Caki2 (cell line): ENCODE measurements around the gene JAKMIP2. TPM values are rescaled to one million over a fixed set of nuclear protein-coding genes. Genes with fewer than 3 reads are reported as not detected.
"Not testable (repeated sequence)": the region's sequence is repeated elsewhere in the genome, so short reads cannot be mapped to it uniquely, and the experiment has no call there.

ENCODE experiments used
- DNase-seq: peaks from one replicate; pipeline ENCODE4 v3.0.0-alpha.2; 2015; ENCODE audit warnings: low read depth
- in situ Hi-C: cut with HindIII; loops from 2 replicates; pipeline ENCODE4 v1.10.0; 2016; ENCODE audit warnings: low sequenced_read_pairs, low pct_unique_long_range_greater_than_20kb, mixed read lengths
- total RNA-seq: library from RNA; depleted of rRNA; stranded (reverse); fragments of >200 nt; shearing (Covaris generic); gene quantifications from 2 replicates; pipeline ENCODE4 v1.2.3, GENCODE V29; 2014; ENCODE audit warnings: low replicate concordance; rRNA removed

Gene JAKMIP2
- total RNA-seq, 1 experiment from 2014 or later, result 0.20 TPM

DNA sequence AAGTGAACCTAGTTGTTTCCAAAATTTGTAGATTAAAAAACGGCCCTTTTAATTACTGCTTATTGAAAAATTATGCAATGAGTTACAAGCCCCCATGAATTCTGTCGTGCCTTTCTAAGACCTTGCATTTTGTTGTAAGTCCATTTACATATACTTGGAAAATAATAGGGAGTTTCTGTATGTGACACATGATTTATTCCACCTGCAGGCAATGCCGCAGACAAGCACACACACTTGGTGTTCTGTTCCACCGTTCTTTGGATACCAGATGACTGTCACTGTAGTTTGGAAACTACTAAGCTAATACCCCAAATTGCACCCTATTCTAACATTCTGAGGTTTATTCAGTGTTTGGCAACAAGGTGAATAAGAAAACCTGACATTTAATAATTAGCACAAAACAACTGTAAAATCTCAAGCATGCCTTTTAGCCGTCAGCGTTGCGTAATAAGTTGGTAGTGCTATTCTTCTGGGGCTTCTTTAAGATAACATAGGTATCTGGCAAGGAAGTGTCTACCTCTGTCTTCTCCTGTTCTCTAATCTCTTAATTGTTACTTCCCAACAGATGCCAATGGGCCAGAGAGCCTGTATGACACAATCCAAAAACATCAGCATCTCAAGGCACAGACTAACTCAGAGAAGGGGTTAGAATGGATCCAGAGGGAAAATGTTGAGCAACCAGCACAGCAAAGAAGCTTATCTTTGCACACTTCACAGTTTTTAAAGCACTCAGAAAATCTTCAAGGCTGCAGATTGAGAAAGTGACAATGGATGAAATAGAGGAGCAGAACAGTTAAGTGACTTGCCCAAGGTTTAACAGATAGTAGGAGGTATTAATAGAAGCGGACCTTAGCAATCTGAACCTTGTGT is 224.4 kb downstream of the JAKMIP2 start:
- no peak for DNase-seq
- in situ Hi-C loops, result no loop called here

DNA sequence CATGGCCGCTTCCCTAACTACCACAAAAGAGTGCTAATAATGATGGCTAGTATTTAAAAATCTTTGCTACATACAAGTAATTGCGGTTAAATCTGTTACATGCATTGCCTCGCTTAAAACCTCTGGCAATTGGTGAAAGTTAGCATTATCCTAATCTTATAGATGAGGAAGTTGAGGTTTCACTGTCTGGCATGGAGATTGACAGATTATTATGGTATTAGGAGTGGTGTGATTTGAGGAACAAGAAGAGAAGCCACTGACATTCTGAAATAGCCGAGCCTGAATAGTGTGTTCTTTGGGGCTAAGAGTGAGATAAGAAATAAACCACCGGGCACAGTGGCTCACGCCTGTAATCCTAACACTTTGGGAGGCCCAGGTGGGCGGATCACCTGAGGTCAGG is 227.4 kb downstream of the JAKMIP2 start:
- in situ Hi-C loops, result no loop called here
- no peak for DNase-seq

DNA sequence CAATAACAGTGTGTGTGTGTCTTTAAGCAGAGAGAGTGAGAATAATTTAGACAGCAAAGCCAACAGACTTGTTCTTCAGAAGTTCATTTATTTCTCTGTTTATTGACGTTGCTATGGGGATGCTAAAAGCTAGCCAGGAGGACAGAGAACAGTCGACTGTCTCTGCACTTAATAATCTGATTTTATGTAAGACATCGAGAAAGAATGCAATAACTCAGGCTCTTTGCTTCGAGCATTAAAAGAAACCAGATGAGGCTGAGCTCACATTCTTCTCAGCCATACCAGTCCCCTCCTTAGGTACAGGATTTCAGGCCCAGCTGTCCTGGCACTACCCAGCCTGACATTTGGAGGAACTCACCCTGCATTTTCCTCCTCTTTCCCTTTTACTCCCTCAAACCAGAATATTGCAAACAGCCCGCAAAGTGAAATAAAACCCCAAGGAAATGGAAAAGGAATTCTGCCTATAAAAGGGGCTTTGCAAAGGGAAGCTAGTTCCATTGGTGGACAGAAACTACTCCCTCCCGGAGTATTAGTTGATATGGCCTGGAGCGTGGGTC is 228.2 kb downstream of the JAKMIP2 start:
- DNase-seq, result no peak
- in situ Hi-C loops, result no loop called here

DNA sequence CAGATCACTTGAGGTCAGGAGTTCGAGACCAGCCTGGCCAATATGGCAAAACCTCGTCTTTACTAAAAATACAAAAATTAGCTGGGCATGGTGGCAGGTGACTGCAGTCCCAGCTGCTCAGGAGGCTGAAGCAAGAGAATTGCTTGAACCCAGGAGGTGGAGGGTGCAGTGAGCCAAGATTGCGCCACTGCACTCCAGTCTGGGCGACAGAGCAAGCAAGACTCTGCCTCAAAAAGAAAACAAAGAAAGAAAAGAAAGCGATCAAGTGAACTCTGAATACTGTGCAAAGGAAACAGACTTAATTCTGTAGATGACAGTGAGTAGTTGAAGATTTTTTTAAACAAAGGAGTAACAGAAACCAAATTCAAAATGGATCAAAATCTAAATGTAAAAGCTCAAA is 228.7 kb downstream of the JAKMIP2 start:
- DNase-seq, in situ Hi-C loops: not testable (repeated sequence)

DNA sequence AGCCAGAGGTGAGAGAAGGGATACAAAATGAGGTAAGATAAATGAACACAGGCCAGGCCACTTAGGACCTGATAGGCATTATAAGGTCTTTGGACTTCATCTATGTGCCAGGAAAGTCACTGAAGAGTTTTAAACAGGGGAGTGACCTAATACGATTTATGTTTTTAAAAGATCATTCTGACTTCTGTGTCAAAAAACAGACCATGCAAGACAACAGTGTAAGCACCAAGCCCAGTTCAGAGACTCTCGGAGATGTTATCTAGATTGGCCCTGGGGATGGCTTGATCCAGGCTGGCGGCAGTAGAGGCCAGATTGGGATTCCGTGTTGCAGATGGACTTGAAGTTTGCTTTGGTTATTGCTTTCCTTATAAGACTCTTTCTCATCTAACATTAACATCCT is 229.6 kb downstream of the JAKMIP2 start:
- in situ Hi-C loops, result no loop called here
- DNase-seq, result no peak

DNA sequence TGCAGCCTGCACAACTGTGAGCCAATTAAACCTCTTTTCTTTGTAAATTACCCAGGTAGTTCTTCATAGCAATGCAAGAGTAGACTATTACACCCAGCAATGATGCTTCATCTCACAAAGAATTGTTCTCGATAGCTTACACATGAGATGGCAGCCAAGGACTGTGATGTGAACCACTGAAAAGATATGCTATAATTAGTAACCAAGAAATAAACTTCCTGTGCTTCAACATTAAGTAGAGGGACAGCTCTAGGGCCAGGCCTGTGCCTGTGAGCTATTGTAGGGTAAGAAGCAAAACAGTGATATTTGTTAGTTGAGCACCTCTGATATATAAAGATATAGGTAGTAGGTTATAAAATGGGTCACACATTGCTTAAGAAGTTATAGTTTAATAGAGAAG is 230.9 kb downstream of the JAKMIP2 start:
- DNase-seq, result no peak
- in situ Hi-C loops, result no loop called here

DNA sequence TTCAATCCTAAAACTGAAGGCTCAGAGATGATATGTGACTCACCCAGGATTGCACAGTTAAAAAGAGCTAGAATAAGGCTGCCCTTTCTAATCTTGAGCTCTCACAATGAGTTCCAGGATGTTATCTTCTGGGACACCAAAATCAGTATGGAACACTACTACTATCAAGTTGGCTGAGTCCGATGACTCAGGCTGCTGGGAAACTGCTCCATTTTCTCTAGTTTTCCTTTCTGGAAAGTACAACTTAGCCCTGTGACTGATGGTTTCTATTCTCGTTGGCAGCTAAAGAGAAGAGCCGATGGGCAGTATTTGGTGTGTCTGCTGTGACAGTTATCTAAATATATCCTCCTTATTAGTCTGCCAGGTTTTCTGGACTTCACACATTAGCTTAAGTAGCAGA is 234.8 kb downstream of the JAKMIP2 start:
- in situ Hi-C loops, result no loop called here
- DNase-seq, result no peak

DNA sequence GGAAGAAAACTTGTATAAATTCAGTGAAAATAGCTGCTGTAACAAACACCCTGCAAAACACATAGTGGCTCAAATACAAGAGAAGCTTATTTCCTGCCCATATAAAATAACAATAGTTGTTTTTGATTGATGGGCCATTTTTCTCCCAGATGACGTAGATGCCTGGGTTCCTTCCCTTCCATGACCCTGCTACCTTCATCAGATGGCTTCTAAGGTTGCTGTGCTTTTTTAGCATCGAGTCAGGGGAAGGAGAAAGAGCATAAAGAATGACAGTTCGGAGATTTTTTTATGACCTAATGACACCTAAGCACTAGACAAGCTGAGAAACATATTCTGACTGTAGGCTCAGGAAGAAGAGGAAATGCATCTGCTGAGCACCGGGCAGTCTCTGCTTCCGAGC is 238.0 kb downstream of the JAKMIP2 start:
- in situ Hi-C loops, result no loop called here
- DNase-seq, result no peak

DNA sequence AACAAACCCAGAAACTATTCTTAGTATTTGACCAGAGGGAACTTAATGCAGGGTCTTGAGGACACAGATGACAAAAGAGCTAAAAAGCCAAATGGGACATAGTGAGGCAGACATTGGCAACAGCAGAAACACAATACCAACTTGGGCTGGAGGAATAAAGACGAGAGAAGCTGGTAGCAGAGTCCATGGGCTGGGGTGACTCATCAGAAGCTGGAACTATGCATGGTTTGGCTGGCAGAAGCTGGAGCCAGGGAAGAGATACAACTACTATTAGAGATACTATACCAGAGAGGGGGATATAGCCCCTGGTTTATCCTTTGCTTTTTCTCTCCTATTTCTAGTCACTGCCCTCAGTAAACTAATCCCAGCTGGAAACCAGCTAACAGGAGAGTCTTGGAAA is 243.5 kb downstream of the JAKMIP2 start:
- peak; percentile 40 for DNase-seq
- in situ Hi-C loops, result no loop called here

DNA sequence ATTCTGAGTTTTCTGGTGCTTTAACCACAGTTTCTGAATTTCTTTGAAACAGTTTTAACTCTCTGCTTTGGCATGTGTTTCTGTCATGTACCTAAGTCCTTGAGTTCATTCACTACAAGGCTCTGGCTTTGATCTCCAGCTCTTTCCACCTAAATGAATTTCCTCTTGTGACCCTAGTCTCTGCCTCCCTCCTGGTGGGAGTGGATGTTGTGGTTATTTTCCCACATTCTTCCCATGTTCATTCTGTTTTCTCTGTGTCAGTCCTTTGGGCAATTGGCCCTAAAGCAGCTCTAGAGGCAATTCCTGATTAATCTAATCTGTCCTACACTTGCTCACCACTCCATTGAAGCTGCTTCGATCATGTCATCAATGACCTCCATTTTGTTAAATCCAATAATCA is 244.3 kb downstream of the JAKMIP2 start:
- in situ Hi-C loops, result no loop called here
- no peak for DNase-seq

Other genes with a start within 250 kb of the JAKMIP2 start
- not detected in 2 replicates for gene SPINK1, start 48.9 kb upstream of the JAKMIP2 start, total RNA-seq
- not detected in 2 replicates for gene SCGB3A2, start 96.0 kb upstream of the JAKMIP2 start, total RNA-seq
- gene C5orf46, start 123.8 kb upstream of the JAKMIP2 start, total RNA-seq, result not detected in 2 replicates